ENCODE results near the gene TM9SF4.

The TM9SF4 gene

GRCh38 chr20:32109392-32110172 lies at the start of gene TM9SF4:
TM9SF4 (plus strand) TSS chr20:32109714; CDS start chr20:32109741, 27 bp downstream.
- DNase-seq (ENCODE audit: low read depth): peak; percentile 96
- TF ChIP-seq CTCF (IDR thresholded peaks at IDR 0.05; ENCODE audit: low read depth, low read length) (no peak), POLR2A (IDR thresholded peaks at IDR 0.05; ENCODE audit: extremely low read depth, insufficient read length) (peak; percentile 86), MAX (IDR thresholded peaks at IDR 0.05; ENCODE audit: low read depth, low read length) (peak; percentile 85), MYC (IDR thresholded peaks at IDR 0.05; ENCODE audit: low read depth, low read length) (peak; percentile 96)
- H3K4me3 ChIP-seq (ENCODE audit: low read depth, low read length): peak within 1 kb of the TSS; percentile 97

- no peak overlapping the region for H3K4me3 ChIP-seq (ENCODE audit: low read depth, low read length)
- peak; percentile 92 for DNase-seq (ENCODE audit: low read depth)
- TF ChIP-seq CTCF (IDR thresholded peaks at IDR 0.05; ENCODE audit: low read depth, low read length) (no peak), MYC (IDR thresholded peaks at IDR 0.05; ENCODE audit: low read depth, low read length) (no peak), MAX (IDR thresholded peaks at IDR 0.05; ENCODE audit: low read depth, low read length) (no peak), POLR2A (IDR thresholded peaks at IDR 0.05; ENCODE audit: extremely low read depth, insufficient read length) (no peak)
Measured at GRCh38 chr20:32062776-32063170, 46.7 kb upstream of the TM9SF4 start.

GRCh38 chr20:32063695-32064094 lies 45.8 kb upstream of the TM9SF4 start:
- TF ChIP-seq CTCF (IDR thresholded peaks at IDR 0.05; ENCODE audit: low read depth, low read length) (no peak), MAX (IDR thresholded peaks at IDR 0.05; ENCODE audit: low read depth, low read length) (no peak), POLR2A (IDR thresholded peaks at IDR 0.05; ENCODE audit: extremely low read depth, insufficient read length) (no peak)
- DNase-seq (ENCODE audit: low read depth): no peak
- H3K4me3 ChIP-seq (ENCODE audit: low read depth, low read length): no peak overlapping the region

- TF ChIP-seq MYC (IDR thresholded peaks at IDR 0.05; ENCODE audit: low read depth, low read length) (no peak), CTCF (IDR thresholded peaks at IDR 0.05; ENCODE audit: low read depth, low read length) (no peak), POLR2A (IDR thresholded peaks at IDR 0.05; ENCODE audit: extremely low read depth, insufficient read length) (no peak), MAX (IDR thresholded peaks at IDR 0.05; ENCODE audit: low read depth, low read length) (no peak)
- no peak overlapping the region for H3K4me3 ChIP-seq (ENCODE audit: low read depth, low read length)
- no peak for DNase-seq (ENCODE audit: low read depth)
Measured at GRCh38 chr20:32064667-32065066, 44.8 kb upstream of the TM9SF4 start.

- no peak for TF ChIP-seq MYC (IDR thresholded peaks at IDR 0.05; ENCODE audit: low read depth, low read length)
- TF ChIP-seq MAX (IDR thresholded peaks at IDR 0.05; ENCODE audit: low read depth, low read length): no peak
- TF ChIP-seq CTCF (IDR thresholded peaks at IDR 0.05; ENCODE audit: low read depth, low read length): no peak
- TF ChIP-seq POLR2A (IDR thresholded peaks at IDR 0.05; ENCODE audit: extremely low read depth, insufficient read length): no peak
- DNase-seq (ENCODE audit: low read depth): peak; percentile 62
Measured at GRCh38 chr20:32067234-32067821, 42.2 kb upstream of the TM9SF4 start.

More at GRCh38 chr20:32067234-32067821, 42.2 kb upstream of the TM9SF4 start:
- no peak overlapping the region for H3K4me3 ChIP-seq (ENCODE audit: low read depth, low read length)

Data from NB4 (cell line).